Mammary epithelial cell (primary cell): ENCODE measurements around the gene NUP188.

Source experiments
- CTCF ChIP-seq, 2 donors: IDR thresholded peaks in 1 of 2; conservative IDR thresholded peaks in 1 of 2; 2 replicates each; pipeline ENCODE4 v1.5.1; 2011 to 2012; ENCODE audit warnings: inconsistent platforms in 2 of 2, low read length in 2 of 2, mild to moderate bottlenecking in 2 of 2, control low read depth in 1 of 2, low read depth in 1 of 2; ENCODE audit not compliant: insufficient read depth in 1 of 2; ENCODE audit errors: extremely low read depth in 1 of 2
- EZH2 ChIP-seq: IDR thresholded peaks from 2 replicates; pipeline ENCODE4 v1.6.1; 2012; ENCODE audit warnings: low read length, inconsistent platforms, borderline replicate concordance

- no peak for TF ChIP-seq CTCF (conservative IDR thresholded peaks at IDR 0.05 in 1 of 2, IDR thresholded peaks at IDR 0.05 in 1 of 2; ENCODE audit: extremely low read depth in 1 of 2, insufficient read depth in 1 of 2, low read depth in 1 of 2, low read length in 2 of 2)
- no peak for TF ChIP-seq EZH2
Measured at GRCh38 chr9:129027224-129027684, 79.8 kb downstream of the NUP188 start.
